ENCODE data around the gene FAM168A. TPM values are rescaled to one million over a fixed set of nuclear protein-coding genes. Genes with fewer than 3 reads are reported as not detected.

FAM168A gene
- total and polyA plus RNA-seq, 3 donors from 2014 or later, result 20.1 to 30.2 (median 29.8) TPM

DNA sequence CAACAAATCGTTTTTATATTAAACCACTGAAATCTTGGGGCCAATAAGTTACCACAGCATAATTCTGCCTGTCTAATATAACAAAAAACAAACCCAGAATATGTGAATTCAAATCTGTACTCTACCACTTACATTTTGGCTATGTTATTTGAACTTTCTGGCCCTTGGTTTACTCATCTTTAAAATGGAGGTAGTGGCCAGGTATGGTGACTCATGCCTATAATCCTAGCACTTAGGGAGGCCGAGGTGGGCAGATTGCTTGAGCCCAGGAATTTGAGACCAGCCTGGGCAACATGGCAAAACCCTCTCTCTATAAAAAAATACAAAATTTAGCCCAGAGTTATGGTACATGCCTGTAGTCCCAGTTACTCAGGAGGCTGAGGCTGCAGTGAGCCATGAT lies 84.2 kb downstream of the FAM168A start:
- no peaks in the 10 kb centered on the region for H3K9me3 ChIP-seq
- intact Hi-C loops (cut with DNase I; ENCODE audit: low total_unique reads), result no loop called here
- no peak overlapping the region for H3K4me3 ChIP-seq
- 82 to 88% methylated on average over 2 of the region's 2 CpGs for WGBS, 2 donors
- DNase-seq, result no peak
- no peaks in the 10 kb centered on the region for H3K27me3 ChIP-seq
- TF ChIP-seq, protein P1, sequence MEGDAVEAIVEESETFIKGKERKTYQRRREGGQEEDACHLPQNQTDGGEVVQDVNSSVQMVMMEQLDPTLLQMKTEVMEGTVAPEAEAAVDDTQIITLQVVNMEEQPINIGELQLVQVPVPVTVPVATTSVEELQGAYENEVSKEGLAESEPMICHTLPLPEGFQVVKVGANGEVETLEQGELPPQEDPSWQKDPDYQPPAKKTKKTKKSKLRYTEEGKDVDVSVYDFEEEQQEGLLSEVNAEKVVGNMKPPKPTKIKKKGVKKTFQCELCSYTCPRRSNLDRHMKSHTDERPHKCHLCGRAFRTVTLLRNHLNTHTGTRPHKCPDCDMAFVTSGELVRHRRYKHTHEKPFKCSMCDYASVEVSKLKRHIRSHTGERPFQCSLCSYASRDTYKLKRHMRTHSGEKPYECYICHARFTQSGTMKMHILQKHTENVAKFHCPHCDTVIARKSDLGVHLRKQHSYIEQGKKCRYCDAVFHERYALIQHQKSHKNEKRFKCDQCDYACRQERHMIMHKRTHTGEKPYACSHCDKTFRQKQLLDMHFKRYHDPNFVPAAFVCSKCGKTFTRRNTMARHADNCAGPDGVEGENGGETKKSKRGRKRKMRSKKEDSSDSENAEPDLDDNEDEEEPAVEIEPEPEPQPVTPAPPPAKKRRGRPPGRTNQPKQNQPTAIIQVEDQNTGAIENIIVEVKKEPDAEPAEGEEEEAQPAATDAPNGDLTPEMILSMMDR (IDR thresholded peaks at IDR 0.05), result no peak
- no peak for TF ChIP-seq POLR2A (IDR thresholded peaks at IDR 0.05)
- no peaks in the 10 kb centered on the region for H3K36me3 ChIP-seq (ENCODE audit: low read depth, missing control alignments)
- H3K27ac ChIP-seq, result no peak overlapping the region
- H3K4me1 ChIP-seq, result no peaks in the 10 kb centered on the region

DNA sequence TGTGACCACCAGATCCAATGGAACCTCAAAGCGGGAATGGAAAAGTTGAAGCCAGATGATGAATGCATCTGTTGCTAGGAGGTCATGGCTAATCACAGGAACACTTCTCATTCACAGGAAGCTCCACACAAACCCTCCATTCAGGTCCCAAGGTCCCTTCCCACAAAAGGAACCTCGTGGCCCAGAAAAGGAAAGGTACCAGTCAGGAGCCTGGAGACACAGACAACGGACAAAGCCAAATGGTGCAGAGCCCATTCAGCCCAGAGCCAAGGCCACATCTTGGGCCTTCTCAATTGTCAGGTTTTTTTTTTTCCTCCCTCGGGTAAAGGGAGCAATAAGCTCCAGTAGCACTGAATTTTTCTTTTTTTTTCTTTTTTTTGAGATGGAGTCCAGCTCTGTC lies 87.0 kb downstream of the FAM168A start:
- Histone ChIP-seq H3K27me3 (no peaks in the 10 kb centered on the region), H3K9me3 (no peaks in the 10 kb centered on the region), H3K36me3 (ENCODE audit: low read depth, missing control alignments) (no peaks in the 10 kb centered on the region), H3K4me1 (no peaks in the 10 kb centered on the region), H3K27ac (no peak overlapping the region), H3K4me3 (no peak overlapping the region)
- WGBS, 2 donors, result 80% methylated on average over 4 of the region's 4 CpGs
- DNase-seq, result no peak
- TF ChIP-seq POLR2A (IDR thresholded peaks at IDR 0.05), result no peak
- intact Hi-C loops (cut with DNase I; ENCODE audit: low total_unique reads), result no loop called here

DNA sequence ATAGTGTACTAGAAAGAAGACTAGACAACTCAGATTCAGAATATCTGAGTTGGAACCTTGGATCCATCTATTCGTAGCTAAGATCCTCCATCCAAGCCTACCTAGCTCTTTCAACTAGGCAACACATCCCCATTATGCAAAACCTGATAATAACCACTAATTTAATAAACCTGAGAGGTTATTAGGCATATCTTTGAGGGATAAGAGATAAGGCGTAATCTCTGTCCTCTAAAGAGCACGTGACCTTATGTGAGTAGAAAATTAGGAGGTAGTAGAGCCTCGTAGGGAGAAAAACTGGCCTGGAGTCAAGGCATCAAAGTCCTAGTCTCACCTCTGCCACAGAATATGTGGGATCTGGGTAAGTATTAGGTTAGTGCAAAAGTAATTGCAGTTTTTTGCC lies 87.8 kb downstream of the FAM168A start:
- Histone ChIP-seq H3K9me3 (no peaks in the 10 kb centered on the region), H3K4me3 (no peak overlapping the region), H3K36me3 (ENCODE audit: low read depth, missing control alignments) (no peaks in the 10 kb centered on the region), H3K27me3 (no peaks in the 10 kb centered on the region), H3K4me1 (no peaks in the 10 kb centered on the region), H3K27ac (no peak overlapping the region)
- TF ChIP-seq POLR2A (IDR thresholded peaks at IDR 0.05), result no peak
- TF ChIP-seq, protein P1 (IDR thresholded peaks at IDR 0.05), result no peak
- intact Hi-C loops (cut with DNase I; ENCODE audit: low total_unique reads), result no loop called here
- WGBS, 2 donors, result 92 to 93% methylated on average over 4 of the region's 4 CpGs
- no peak for DNase-seq

- Histone ChIP-seq H3K36me3 (ENCODE audit: low read depth, missing control alignments) (no peaks in the 10 kb centered on the region), H3K27me3 (no peaks in the 10 kb centered on the region), H3K9me3 (no peaks in the 10 kb centered on the region), H3K27ac (no peak overlapping the region), H3K4me1 (no peaks in the 10 kb centered on the region), H3K4me3 (no peak overlapping the region)
- TF ChIP-seq POLR2A (IDR thresholded peaks at IDR 0.05), result no peak
- TF ChIP-seq, protein P1 (IDR thresholded peaks at IDR 0.05), result no peak
- DNase-seq, result no peak
- 46 to 60% methylated on average over 1 of the region's 1 CpG for WGBS, 2 donors
- intact Hi-C loops (cut with DNase I; ENCODE audit: low total_unique reads), result no loop called here
Measured at GRCh38 chr11:73509188-73509587, 88.7 kb downstream of the FAM168A start.

- Histone ChIP-seq H3K4me3 (no peak overlapping the region), H3K4me1 (no peaks in the 10 kb centered on the region), H3K9me3 (no peaks in the 10 kb centered on the region), H3K27me3 (no peaks in the 10 kb centered on the region), H3K27ac (no peak overlapping the region), H3K36me3 (ENCODE audit: low read depth, missing control alignments) (no peaks in the 10 kb centered on the region)
- no peak for TF ChIP-seq POLR2A (IDR thresholded peaks at IDR 0.05)
- TF ChIP-seq, protein P1 (IDR thresholded peaks at IDR 0.05), result no peak
- 94 to 97% methylated on average over 10 of the region's 10 CpGs for WGBS, 2 donors
- no peak for DNase-seq
- intact Hi-C loops (cut with DNase I; ENCODE audit: low total_unique reads), result no loop called here
Measured at GRCh38 chr11:73508243-73509176, 89.4 kb downstream of the FAM168A start.
